GM12878 (cell line): Measurements from ENCODE around the gene FLVCR2. TPM values are rescaled to one million over a fixed set of nuclear protein-coding genes. Genes with fewer than 3 reads are reported as not detected.
A peak's percentile ranks its signal among the peaks of the same experiment; 100 is the strongest.

Experiments
- ATAC-seq: fragments of 200-7000 bp; cut with Tn5 transposase; 3 replicates; pipeline ENCODE4 v1.9.1; 2020; ENCODE audit warnings: mild to moderate bottlenecking, moderate library complexity
- BruUV-seq: library from RNA; stranded (reverse); fragments of 400-500 nt; replicated peaks from 2 replicates; lab custom pipeline; 2021; lab: Mats Ljungman, UMichigan
- CTCF ChIA-PET: fragments of 300-600 bp; sonication (Branson Sonifier 250); formaldehyde crosslinking; extraction: SDS; loops from one replicate; lab custom pipeline; 2021; ENCODE audit warnings: inconsistent platforms; lab: Yijun Ruan, JAX
- POLR2A ChIA-PET: fragments of 350-600 bp; formaldehyde crosslinking; extraction: SDS; loops from one replicate; lab custom pipeline; 2021; ENCODE audit warnings: inconsistent platforms; lab: Charles Lee
- RAD21 ChIA-PET: fragments of 300-600 bp; sonication (Branson Sonifier 250); formaldehyde crosslinking; loops from one replicate; lab custom pipeline; 2023; ENCODE audit warnings: antibody characterized with exemption; ENCODE audit not compliant: unreplicated experiment; lab: Charles Lee
- SMC1A ChIA-PET: fragments of 300-600 bp; sonication (Branson Sonifier 250); formaldehyde crosslinking; loops from one replicate; lab custom pipeline; 2023; ENCODE audit not compliant: unreplicated experiment, uncharacterized antibody; lab: Charles Lee
- DNase-seq: peaks from one replicate; pipeline ENCODE4 v3.0.0-alpha.2; 2011; ENCODE audit warnings: low read depth, low spot score
- FAIRE-seq: peaks from 3 replicates; lab custom pipeline; 2011; peaks lifted over from hg19 to GRCh38; lab: Jason Lieb, UNC
- H2AFZ ChIP-seq: 2 replicates; pipeline ENCODE4 v1.6.0; 2011; ENCODE audit warnings: low read depth, low read length, control low read depth; ENCODE audit not compliant: control insufficient read depth
- H3K27ac ChIP-seq: 2 replicates; pipeline ENCODE4 v1.5.1; 2011; ENCODE audit warnings: control low read depth; ENCODE audit not compliant: control insufficient read depth, insufficient read depth
- H3K27me3 ChIP-seq, 2 experiments: replicated peaks in 1 of 2; 2 replicates each; pipeline versions ENCODE4 v1.6.0 to v1.6.1; 2011; ENCODE audit warnings: low read length in 1 of 2; ENCODE audit not compliant: control insufficient read depth in 2 of 2, insufficient read depth in 2 of 2
- H3K36me3 ChIP-seq, 2 experiments: 2 replicates each; pipeline ENCODE4 v1.5.1; 2011; ENCODE audit warnings: low read length in 1 of 2; ENCODE audit not compliant: control insufficient read depth in 2 of 2, insufficient read depth in 2 of 2
- H3K4me1 ChIP-seq: 2 replicates; pipeline ENCODE4 v1.6.1; 2011; ENCODE audit warnings: mild to moderate bottlenecking, low read length, moderate library complexity, mixed read lengths; ENCODE audit not compliant: control insufficient read depth, insufficient read depth
- H3K4me2 ChIP-seq: 2 replicates; pipeline ENCODE4 v1.6.0; 2011; ENCODE audit warnings: control low read depth; ENCODE audit not compliant: control insufficient read depth, insufficient read depth
- H3K4me3 ChIP-seq: fragments of 200-600 bp; sonication (generic); 2 replicates; pipeline ENCODE4 v1.5.1; 2016
- H3K79me2 ChIP-seq: 2 replicates; pipeline ENCODE4 v1.6.0; 2011; ENCODE audit warnings: low read length; ENCODE audit not compliant: control insufficient read depth, insufficient read depth
- H3K9ac ChIP-seq: 2 replicates; pipeline ENCODE4 v1.8.0; 2011; ENCODE audit warnings: low read length, control low read depth, mixed read lengths; ENCODE audit not compliant: control insufficient read depth, insufficient read depth
- H3K9me3 ChIP-seq: replicated peaks from 3 replicates; pipeline ENCODE4 v1.5.1; 2011; ENCODE audit warnings: mild to moderate bottlenecking, low read length; ENCODE audit not compliant: control insufficient read depth, insufficient read depth
- H4K20me1 ChIP-seq: 2 replicates; pipeline ENCODE4 v1.6.0; 2011; ENCODE audit not compliant: control insufficient read depth, insufficient read depth
- CEBPB ChIP-seq, 2 experiments: fragments of 150-350 bp in 1 of 2; IDR thresholded peaks; 2 replicates each; pipeline ENCODE4 v1.6.1; 2012 to 2014; ENCODE audit warnings: low read depth in 2 of 2, low read length in 2 of 2, borderline replicate concordance in 1 of 2, inconsistent platforms in 1 of 2
- CHD2 ChIP-seq: IDR thresholded peaks from 2 replicates; pipeline ENCODE4 v1.6.1; 2011; ENCODE audit warnings: low read depth, low read length, improper control_type of control experiment, borderline replicate concordance
- KLF5 ChIP-seq: fragments of 450-650 bp; IDR thresholded peaks from 2 replicates; pipeline ENCODE4 v1.6.1; 2014; ENCODE audit warnings: mild to moderate bottlenecking; ENCODE audit not compliant: partially characterized antibody
- LARP7 ChIP-seq: fragments of 450-650 bp; IDR thresholded peaks from 2 replicates; pipeline ENCODE4 v1.6.1; 2017; ENCODE audit warnings: mild to moderate bottlenecking
- NFYB ChIP-seq: IDR thresholded peaks from 2 replicates; pipeline ENCODE4 v1.6.1; 2011; ENCODE audit warnings: low read depth, mild to moderate bottlenecking, low read length, improper control_type of control experiment, moderate library complexity; ENCODE audit not compliant: insufficient read depth
- POLR2AphosphoS2 ChIP-seq: IDR thresholded peaks from 2 replicates; pipeline ENCODE4 v1.6.1; 2011; ENCODE audit warnings: low read depth, mild to moderate bottlenecking, low read length, improper control_type of control experiment, moderate library complexity
- STAT1 ChIP-seq: fragments of 450-650 bp; conservative IDR thresholded peaks from 2 replicates; pipeline ENCODE4 v1.6.1; 2014; ENCODE audit warnings: antibody characterized with exemption, mild to moderate bottlenecking
- YY1 ChIP-seq: IDR thresholded peaks from 2 replicates; pipeline ENCODE4 v1.6.1; 2011; ENCODE audit warnings: low read depth, mild to moderate bottlenecking, low read length
- ZBTB33 ChIP-seq: fragments of 450-650 bp; IDR thresholded peaks from 2 replicates; pipeline ENCODE4 v1.6.1; 2017; ENCODE audit warnings: mild to moderate bottlenecking
- whole genome bisulfite sequencing: methylation state at CpG from one replicate; pipeline ENCODE4 v1.1.6; 2016; ENCODE audit warnings: low lambda C conversion rate; ENCODE audit not compliant: insufficient replicate concordance, insufficient coverage; ENCODE audit errors: missing lambda C conversion rate; 5-methylcytosine and 5-hydroxymethylcytosine counted together
- in situ Hi-C: fragments of 300-500 bp; cut with MboI; formaldehyde crosslinking; loops from 9 replicates; pipeline ENCODE4 v1.14.3; 2018; ENCODE audit warnings: mixed read lengths
- intact Hi-C: fragments of 100-400 bp; cut with micrococcal nuclease; formaldehyde crosslinking; loops from one replicate; pipeline ENCODE4 v1.14.2; 2022; ENCODE audit not compliant: unreplicated experiment
- polyA plus RNA-seq, 11 experiments: library from polyadenylated mRNA; depleted of rRNA in 4 of 11; unstranded in 6 of 11; stranded (reverse) in 5 of 11; fragments of >200 nt; fragmentation: Nextera tagmentation in 4 of 11; fragmentation: Illumina TruSeq in 1 of 11; extraction: Ambion mirVana in 4 of 11; extraction: Trizol in 1 of 11; gene quantifications; 1 replicate in 1 of 11; 2 replicates in 10 of 11; pipeline versions ENCODE4 v1.2.1 to v1.2.3, GENCODE V29; 2011 to 2016; ENCODE audit warnings: inconsistent platforms in 2 of 11, missing spikeins in 2 of 11, low read depth in 1 of 11
- total RNA-seq, 4 experiments: library from RNA; depleted of rRNA in 3 of 4; stranded (reverse); fragments of >200 nt in 3 of 4; fragmentation: Illumina TruSeq in 1 of 4; extraction: Trizol in 1 of 4; gene quantifications; 2 replicates each; pipeline versions ENCODE4 v1.2.1 to v1.2.3, GENCODE V29; 2013 to 2021
- TF ChIP-seq, protein P1 (sequence below): IDR thresholded peaks from 2 replicates; pipeline ENCODE4 v1.6.1; 2011; ENCODE audit warnings: low read depth, mild to moderate bottlenecking, low read length, moderate library complexity, borderline replicate concordance; ENCODE audit errors: extremely low read depth

Gene FLVCR2
- total and polyA plus RNA-seq, 10 of the 15 experiments (the other 5 are each of a cell fraction or from before 2014, with no cell fraction given) = 0.24 to 3.7 (median 1.6) TPM

DNA sequence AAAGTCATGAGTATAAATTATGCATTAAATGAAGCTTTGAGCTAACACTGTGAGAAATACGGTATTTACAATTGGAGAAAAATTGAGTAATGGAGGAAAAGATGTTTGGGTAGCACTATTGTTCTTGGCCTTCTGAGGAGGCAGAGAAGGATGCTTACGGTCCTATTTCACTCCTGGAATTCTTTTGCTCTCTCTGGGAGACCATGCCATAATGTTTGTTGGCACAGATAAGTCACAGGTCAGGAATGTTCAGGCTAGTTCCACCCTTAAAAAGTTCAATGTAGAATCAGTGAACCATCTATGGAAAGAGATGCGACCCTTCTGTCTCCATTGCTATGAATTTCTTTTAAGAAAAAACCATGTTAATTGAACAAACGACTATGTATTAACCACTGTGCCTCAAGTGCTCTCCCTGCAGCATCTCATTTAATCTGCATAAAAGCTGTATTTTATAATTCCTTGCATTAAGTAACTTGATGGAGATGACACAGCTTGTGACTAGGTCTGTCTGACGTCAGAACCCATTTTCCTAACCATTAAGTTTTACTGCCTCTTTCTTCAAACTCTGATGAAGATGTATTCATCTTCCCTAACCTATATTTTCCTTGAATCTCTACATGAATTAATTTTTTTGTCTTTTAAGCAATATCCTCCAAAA lies 46.6 kb upstream of the FLVCR2 start:
- TF ChIP-seq CEBPB (IDR thresholded peaks at IDR 0.05; ENCODE audit: borderline replicate concordance in 1 of 2, low read depth in 2 of 2, low read length in 2 of 2) = no peak
- Histone ChIP-seq H3K9me3 (no peaks in the 10 kb centered on the region; the same call in 1 of the 3 replicates), H3K4me2 (peak overlapping the region; percentile 6), H3K4me1 (peaks cover 19% of the 10 kb centered on the region), H2AFZ (no peak overlapping the region), H3K36me3 (peaks cover 3 to 46% of the 10 kb centered on the region in 2 experiments), H3K79me2 (peaks cover 91% of the 10 kb centered on the region), H3K27me3 (no peaks in the 10 kb centered on the region), H3K4me3 (no peak overlapping the region), H4K20me1 (no peaks in the 10 kb centered on the region), H3K27ac (no peak overlapping the region), H3K9ac (no peak overlapping the region)
- BruUV-seq = no TSS peak
- in situ Hi-C loops = loop anchor here (25.0 kb wide), 1 partner anchor 1769 kb away; a partner anchor contains a TSS
- DNase-seq (no peak), FAIRE-seq (no peak), ATAC-seq (no peak)
- ChIA-PET POLR2A (interaction anchor here (1.6 to 19.7 kb wide), 2 partner anchors 10 to 12 kb away, joined by 9 to 262 read pairs; no protein-coding TSS in a partner anchor), SMC1A (interaction anchor here (0.9 to 19.5 kb wide), 7 partner anchors 7 to 224 kb away, joined by 3 to 487 read pairs (median 57); partner anchors contain the start of genes BATF, ERG28 and TTLL5), CTCF (interaction anchor here (0.7 to 21.2 kb wide), 8 partner anchors 9 to 46 kb away, joined by 3 to 520 read pairs (median 10); partner anchors contain the start of gene BATF), RAD21 (interaction anchor here (15.4 to 21.5 kb wide), 3 partner anchors 7 to 39 kb away, joined by 419 to 645 read pairs (median 419); partner anchors contain the start of gene BATF)
- WGBS = 76% methylated on average over 5 of the region's 5 CpGs
- intact Hi-C loops = no loop called here

GRCh38 chr14:75533791-75534555 lies 44.4 kb upstream of the FLVCR2 start:
- peak overlapping the region; percentile 30; the same call in 1 of the 2 replicates for H3K4me2 ChIP-seq
- WGBS = 37% methylated on average over 5 of the region's 5 CpGs
- POLR2A ChIA-PET = interaction anchor here (0.9 to 3.4 kb wide), 5 partner anchors 9 to 127 kb away, joined by 3 to 20 read pairs (median 4); partner anchors contain the start of genes ERG28 and TTLL5
- RAD21 ChIA-PET = interaction anchor here (1.0 to 15.4 kb wide), 4 partner anchors 9 to 39 kb away, joined by 3 to 419 read pairs (median 4); partner anchors contain the start of gene BATF
- no peaks in the 10 kb centered on the region for H3K27me3 ChIP-seq
- intact Hi-C loops (no loop called here), in situ Hi-C loops (loop anchor here (25.0 kb wide), 1 partner anchor 1772 kb away; a partner anchor contains a TSS)
- FAIRE-seq (no peak), DNase-seq (no peak), ATAC-seq (peak; percentile 34)
- peaks cover 27% of the 10 kb centered on the region for H3K4me1 ChIP-seq
- H3K27ac ChIP-seq = no peak overlapping the region; the same call in 1 of the 2 replicates
- CTCF ChIA-PET = interaction anchor here (0.7 to 25.9 kb wide), 4 partner anchors 13 to 45 kb away, joined by 3 to 481 read pairs (median 5); partner anchors contain the start of gene BATF
- H3K9ac ChIP-seq = no peak overlapping the region
- peaks cover 0 to 41% of the 10 kb centered on the region in 2 experiments for H3K36me3 ChIP-seq
- no peak overlapping the region for H3K4me3 ChIP-seq
- BruUV-seq = no TSS peak
- peaks cover 87% of the 10 kb centered on the region for H3K79me2 ChIP-seq
- H3K9me3 ChIP-seq = no peaks in the 10 kb centered on the region; the same call in 1 of the 3 replicates
- SMC1A ChIA-PET = interaction anchor here (1.1 to 12.1 kb wide), 8 partner anchors 8 to 80 kb away, joined by 4 to 487 read pairs (median 6); partner anchors contain the start of gene BATF
- no peaks in the 10 kb centered on the region for H4K20me1 ChIP-seq
- H2AFZ ChIP-seq = no peak overlapping the region
- TF ChIP-seq KLF5 (no peak), STAT1 (no peak), POLR2AphosphoS2 (no peak), CHD2 (no peak), ZBTB33 (no peak), LARP7 (no peak), NFYB (no peak), YY1 (no peak)
- TF ChIP-seq, protein P1, sequence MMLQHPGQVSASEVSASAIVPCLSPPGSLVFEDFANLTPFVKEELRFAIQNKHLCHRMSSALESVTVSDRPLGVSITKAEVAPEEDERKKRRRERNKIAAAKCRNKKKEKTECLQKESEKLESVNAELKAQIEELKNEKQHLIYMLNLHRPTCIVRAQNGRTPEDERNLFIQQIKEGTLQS = no peak
